LNCAP (cell line): ENCODE results near the gene RAB40B.

Experiments used
- CTCF ChIP-seq: fragments of 450-650 bp; IDR thresholded peaks from 2 replicates; pipeline ENCODE4 v1.5.1; 2017; ENCODE audit warnings: mild to moderate bottlenecking

The RAB40B gene

GRCh38 chr17:82674656-82675475 is 23.6 kb downstream of the RAB40B start:
- no peak for TF ChIP-seq CTCF

DNA sequence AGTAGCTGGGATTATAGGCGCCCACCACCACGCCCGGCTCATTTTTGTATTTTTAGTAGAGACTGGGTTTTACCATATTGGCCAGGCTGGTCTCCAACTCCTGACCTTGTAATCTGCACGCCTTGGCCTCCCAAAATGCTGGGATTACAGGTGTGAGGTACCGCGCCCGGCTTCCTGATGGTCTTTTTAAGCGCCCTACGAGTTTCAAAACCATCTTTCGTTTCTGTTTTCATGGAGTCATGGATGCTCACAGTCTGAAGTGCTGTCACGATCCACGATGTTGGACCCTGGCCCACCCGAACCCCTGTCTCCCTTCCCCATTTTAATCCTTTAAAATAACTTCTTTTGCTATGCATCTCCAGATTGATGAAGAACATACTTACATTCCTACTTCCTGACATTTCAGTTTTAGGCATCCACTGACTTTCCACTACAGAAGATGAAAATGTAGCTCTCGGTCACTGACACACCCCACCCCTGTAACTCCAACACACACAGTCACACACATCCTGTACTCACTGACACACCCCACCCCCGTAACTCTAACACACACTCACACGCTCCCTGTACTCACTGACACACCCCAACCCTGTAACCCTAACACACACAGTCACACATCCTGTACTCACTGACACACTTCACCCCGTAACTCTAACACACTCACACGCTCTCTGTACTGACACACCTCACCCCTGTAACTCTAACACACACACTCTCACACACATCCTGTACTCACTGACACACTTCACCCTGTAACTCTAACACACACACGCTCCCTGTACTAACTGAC is 27.6 kb downstream of the RAB40B start:
- TF ChIP-seq CTCF: no peak

DNA sequence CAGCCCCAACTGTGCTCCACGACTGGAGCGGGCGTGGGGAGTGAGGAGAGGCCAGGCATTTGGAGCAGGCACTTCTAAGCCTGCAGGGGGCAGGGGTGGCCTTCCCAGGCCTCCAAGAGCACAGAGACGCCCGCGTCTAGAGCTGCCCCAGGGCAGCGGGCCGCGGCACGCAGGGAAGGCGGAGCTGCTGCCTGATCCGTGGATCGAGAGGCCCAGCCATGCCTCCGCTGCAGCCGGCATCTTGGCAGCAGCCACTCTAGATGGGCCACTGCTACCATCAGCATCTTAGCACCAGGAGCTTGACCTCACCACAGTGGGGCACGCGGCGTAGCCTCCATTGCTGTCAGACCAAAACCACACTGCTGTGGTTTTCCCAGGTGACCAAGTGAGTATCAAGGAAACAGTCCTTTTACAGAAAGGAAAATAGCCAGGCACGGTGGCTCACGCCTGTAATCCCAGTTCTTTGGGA is 29.8 kb downstream of the RAB40B start:
- no peak for TF ChIP-seq CTCF

GRCh38 chr17:82668024-82668630 is 30.4 kb downstream of the RAB40B start:
- TF ChIP-seq CTCF: no peak

- TF ChIP-seq CTCF: no peak
These were observed 30.9 kb downstream of the RAB40B start for GRCh38 chr17:82667668-82668000.

GRCh38 chr17:82666931-82667667 is 31.4 kb downstream of the RAB40B start:
- TF ChIP-seq CTCF: no peak

DNA sequence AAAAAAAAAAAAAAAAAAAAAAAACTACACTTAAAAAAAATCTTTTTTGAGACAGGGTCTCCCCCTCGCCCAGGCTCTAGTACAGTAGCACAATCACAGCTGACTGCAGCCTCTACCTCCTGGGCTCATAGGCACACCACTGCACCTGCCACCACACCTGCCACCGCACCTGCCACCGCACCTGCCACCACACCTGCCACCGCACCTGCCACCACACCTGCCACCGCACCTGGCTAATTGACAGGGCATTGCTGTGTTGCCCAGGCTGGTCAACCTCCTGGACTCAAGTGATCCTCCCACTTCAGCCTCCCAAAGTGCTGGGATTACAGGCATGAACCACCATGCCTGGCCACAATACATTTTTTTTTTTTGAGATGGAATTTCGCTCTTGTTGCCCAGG is 32.6 kb downstream of the RAB40B start:
- no peak for TF ChIP-seq CTCF
